ENCODE results near the gene CAPN9.

DNA sequence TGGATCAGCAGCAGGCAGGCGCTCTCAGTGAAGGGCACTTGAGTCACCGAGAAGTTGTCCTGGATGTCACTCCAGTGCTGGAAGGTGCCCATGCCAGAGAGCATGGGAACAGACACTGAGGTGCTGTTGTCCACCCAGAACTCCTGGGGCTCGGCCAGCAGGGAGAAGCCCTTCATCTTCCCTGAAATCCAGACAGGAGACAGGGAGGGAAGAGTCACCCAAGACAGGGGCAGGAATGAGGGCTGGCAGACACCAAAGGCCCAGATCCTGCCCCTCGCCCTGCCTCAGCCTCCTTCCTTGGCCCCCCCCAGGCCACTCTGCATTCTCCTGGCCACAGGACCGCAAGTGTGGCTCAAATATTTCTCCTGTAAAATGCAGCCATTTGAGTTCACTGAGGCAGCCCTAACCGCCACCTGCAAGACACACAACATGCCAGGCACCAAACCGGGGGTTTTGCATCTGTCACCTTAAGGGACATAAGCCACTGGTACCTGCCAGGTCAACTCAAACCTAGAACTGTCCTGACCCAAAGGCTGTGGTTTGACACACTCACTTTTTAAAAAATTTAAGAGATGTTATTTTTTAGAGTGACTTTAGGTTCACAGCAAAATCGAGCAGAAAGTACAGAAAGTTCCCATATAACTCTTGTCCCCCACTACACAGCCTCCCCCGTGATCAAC lies 41.0 kb upstream of the CAPN9 start:
- TF ChIP-seq CTCF (IDR thresholded peaks at IDR 0.05; ENCODE audit: low read depth, low read length, poor library complexity, severe bottlenecking) = no peak
- TF ChIP-seq EZH2phosphoT487 (IDR thresholded peaks at IDR 0.05; ENCODE audit: borderline replicate concordance, low read length) = no peak
